Retina (tissue), 1 donor: ENCODE measurements around the gene HDDC2.

Experiments
- DNase-seq: peaks from one replicate; pipeline ENCODE4 v3.0.0-alpha.2; 2016

HDDC2 gene

DNA sequence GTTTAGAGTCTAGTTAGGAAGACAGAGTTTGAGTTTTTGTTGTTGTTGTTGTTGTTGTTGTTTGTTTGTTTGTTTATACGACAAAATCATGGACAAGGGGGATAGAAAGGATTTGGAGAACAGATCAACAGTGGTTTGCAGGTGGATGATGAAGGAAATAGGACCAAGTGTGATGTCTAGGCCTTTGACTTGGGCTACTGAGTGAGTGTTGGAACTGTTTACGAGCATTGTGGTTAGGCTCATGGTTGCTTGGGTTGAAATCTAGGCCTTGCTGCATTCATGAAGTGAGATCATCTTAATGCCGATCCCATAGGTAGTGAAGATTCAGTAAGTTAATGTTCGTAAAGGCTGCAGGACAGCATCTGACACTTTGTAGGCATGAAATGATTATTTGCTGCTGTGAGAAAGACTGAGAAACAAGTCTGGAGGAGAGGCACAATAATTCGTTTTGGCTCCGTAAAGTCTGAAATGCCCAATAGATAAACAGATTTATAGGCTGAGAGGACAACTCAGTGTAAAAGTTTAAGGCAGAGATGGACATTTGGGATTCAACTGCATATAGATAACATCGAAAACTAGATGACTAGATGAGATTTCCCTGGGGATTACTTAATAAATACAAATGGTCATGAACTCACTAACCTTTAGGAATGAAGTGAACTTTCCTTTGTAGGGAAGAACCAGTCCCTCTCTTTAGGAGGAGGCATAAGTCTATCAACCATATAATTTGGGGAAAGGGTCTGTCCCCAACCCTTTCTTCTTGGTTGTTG, 70.0 kb downstream of the HDDC2 start:
- DNase-seq, result no peak

DNA sequence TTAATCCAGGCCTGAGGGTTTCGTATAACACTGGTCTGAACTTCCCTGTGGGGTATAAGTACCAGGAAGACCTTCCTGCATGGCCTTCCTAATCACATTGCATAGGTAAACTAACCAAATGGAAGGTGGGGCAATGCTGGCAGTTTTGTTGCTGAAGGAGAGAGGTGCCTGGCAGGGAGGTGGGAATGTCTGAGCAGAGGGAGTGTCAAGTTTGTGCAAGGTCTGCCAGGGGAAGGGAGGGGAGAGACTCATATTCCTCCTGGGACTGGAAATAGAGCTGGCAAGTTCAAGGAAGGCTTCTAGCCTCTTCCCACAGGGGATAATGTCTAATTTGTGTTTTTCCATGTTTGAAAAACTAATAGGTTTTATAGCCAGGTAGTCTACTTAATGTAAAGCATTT, 70.6 kb downstream of the HDDC2 start:
- no peak for DNase-seq

DNA sequence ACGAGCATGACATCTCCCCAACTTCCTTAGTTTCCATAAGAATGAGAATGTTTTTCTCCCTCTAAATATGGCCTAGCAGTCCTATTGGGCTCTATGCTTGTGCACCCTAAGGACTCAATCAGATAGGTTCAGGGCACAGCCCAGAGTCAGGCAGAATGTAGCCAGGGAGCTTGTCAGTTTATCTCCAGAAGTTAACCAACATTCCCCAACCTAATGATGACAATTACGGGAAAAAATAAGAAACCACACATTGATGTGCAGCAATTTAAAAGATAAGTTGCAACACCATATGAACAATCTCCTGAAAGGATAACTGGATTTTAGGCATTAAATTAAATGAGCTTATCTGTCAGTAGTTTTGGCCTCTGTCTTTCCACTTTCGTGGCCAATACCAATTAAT, 71.1 kb downstream of the HDDC2 start:
- DNase-seq, result no peak

DNA sequence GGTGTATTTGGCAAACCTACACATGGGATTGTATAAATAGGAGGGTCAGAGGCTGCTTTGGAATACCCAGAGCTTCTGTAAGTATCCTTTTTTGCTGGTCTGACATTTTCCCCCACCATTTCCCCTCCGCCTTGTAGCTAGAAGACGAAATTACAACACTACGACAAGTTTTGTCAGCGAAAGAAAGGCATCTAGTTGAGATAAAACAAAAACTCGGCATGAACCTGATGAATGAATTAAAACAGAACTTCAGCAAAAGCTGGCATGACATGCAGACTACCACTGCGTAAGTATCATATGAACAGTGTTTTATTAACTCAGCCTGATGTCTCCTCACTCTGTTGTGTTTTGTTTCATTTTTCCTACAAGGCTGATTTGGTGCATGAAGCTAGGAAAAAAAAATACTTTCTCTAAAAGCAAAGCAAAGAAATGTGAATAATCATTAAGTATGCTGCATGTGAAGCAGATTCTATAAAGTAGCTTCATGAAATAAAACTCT, 72.7 kb downstream of the HDDC2 start:
- no peak for DNase-seq

DNA sequence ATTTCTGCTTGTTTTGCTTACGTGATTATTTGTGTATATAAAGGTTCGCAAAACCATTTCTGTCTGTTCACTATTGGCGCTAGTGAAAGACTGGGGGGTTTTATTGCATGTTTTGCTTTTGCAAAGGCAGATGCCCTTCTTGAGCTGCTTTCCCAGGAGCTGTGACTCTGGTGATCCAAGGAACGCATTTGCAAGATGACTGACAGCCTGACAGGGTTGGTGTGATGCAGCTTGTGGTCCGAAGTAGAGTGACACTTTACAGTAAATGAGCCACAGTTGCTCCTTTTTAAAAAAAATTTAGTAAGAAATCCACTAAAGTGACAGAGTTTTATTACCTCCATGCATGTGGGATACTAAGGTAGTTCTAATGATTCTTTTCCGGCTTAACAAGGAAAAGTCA, 74.5 kb downstream of the HDDC2 start:
- DNase-seq, result no peak
